Mesenchymal stem cell (in vitro differentiated cells and primary cell): ENCODE data around the gene EXOC6B.

Source experiments
- DNase-seq: peaks from one replicate; pipeline ENCODE4 v3.0.0-alpha.2; 2013
- H2AFZ ChIP-seq: one replicate; pipeline ENCODE4 v1.6.1; 2013; ENCODE audit warnings: low read depth, mild to moderate bottlenecking, control low read depth, inconsistent platforms, low read length, moderate library complexity
- H2AK5ac ChIP-seq: 2 replicates; pipeline ENCODE4 v1.6.1; 2013; ENCODE audit warnings: low read length, moderate library complexity, mild to moderate bottlenecking, inconsistent platforms; ENCODE audit not compliant: severe bottlenecking
- H2BK120ac ChIP-seq: one replicate; pipeline ENCODE4 v1.6.1; 2013; ENCODE audit warnings: low read depth, mild to moderate bottlenecking, inconsistent platforms, low read length, moderate library complexity
- H2BK12ac ChIP-seq, 2 experiments: one replicate each; pipeline ENCODE4 v1.6.1; 2013; ENCODE audit warnings: inconsistent platforms in 2 of 2, low read length in 2 of 2, mild to moderate bottlenecking in 2 of 2, moderate library complexity in 2 of 2, control low read depth in 1 of 2
- H2BK15ac ChIP-seq: one replicate; pipeline ENCODE4 v1.6.1; 2013; ENCODE audit warnings: mild to moderate bottlenecking, low read depth, inconsistent platforms; ENCODE audit not compliant: poor library complexity, severe bottlenecking
- H2BK5ac ChIP-seq: 2 replicates; pipeline ENCODE4 v1.6.1; 2013; ENCODE audit warnings: low read depth, mild to moderate bottlenecking, low read length, control low read depth, inconsistent platforms; ENCODE audit not compliant: poor library complexity, severe bottlenecking
- H3K14ac ChIP-seq, 2 experiments: one replicate each; pipeline ENCODE4 v1.6.1; 2013; ENCODE audit warnings: inconsistent platforms in 2 of 2, low read length in 2 of 2, control low read depth in 1 of 2, mild to moderate bottlenecking in 1 of 2, moderate library complexity in 1 of 2
- H3K18ac ChIP-seq, 2 experiments: one replicate each; pipeline ENCODE4 v1.6.1; 2013; ENCODE audit warnings: inconsistent platforms in 2 of 2, low read length in 2 of 2, control low read depth in 1 of 2, low read depth in 1 of 2, mild to moderate bottlenecking in 1 of 2
- H3K23ac ChIP-seq, 2 experiments: one replicate each; pipeline ENCODE4 v1.6.1; 2013; ENCODE audit warnings: inconsistent platforms in 2 of 2, low read length in 2 of 2, mild to moderate bottlenecking in 2 of 2, moderate library complexity in 2 of 2, control low read depth in 1 of 2
- H3K27ac ChIP-seq: 2 replicates; pipeline ENCODE4 v1.5.1; 2013; ENCODE audit warnings: mild to moderate bottlenecking, moderate library complexity, low read length, control low read depth, inconsistent platforms; ENCODE audit not compliant: poor library complexity, severe bottlenecking
- H3K27me3 ChIP-seq, 2 experiments: 2 replicates each; pipeline versions ENCODE4 v1.6.1 to v1.7.0; 2013; ENCODE audit warnings: low read length in 2 of 2, mild to moderate bottlenecking in 2 of 2, moderate library complexity in 2 of 2, control low read depth in 1 of 2, inconsistent platforms in 1 of 2; ENCODE audit not compliant: control insufficient read depth in 1 of 2, insufficient read depth in 1 of 2
- H3K36me3 ChIP-seq, 2 experiments: 2 replicates each; pipeline versions ENCODE4 v1.6.1 to v1.7.0; 2013; ENCODE audit warnings: low read length in 2 of 2, control low read depth in 1 of 2, inconsistent platforms in 1 of 2, low read depth in 1 of 2, mild to moderate bottlenecking in 1 of 2; ENCODE audit not compliant: insufficient read depth in 2 of 2, control insufficient read depth in 1 of 2
- H3K4ac ChIP-seq, 2 experiments: one replicate each; pipeline ENCODE4 v1.6.1; 2013; ENCODE audit warnings: inconsistent platforms in 2 of 2, low read length in 2 of 2, mild to moderate bottlenecking in 2 of 2, moderate library complexity in 2 of 2, control low read depth in 1 of 2, low read depth in 1 of 2
- H3K4me1 ChIP-seq: 2 replicates; pipeline ENCODE4 v1.6.1; 2013; ENCODE audit warnings: low read depth, low read length, control low read depth; ENCODE audit not compliant: control insufficient read depth, insufficient read depth
- H3K4me2 ChIP-seq: 2 replicates; pipeline ENCODE4 v1.6.1; 2013; ENCODE audit warnings: low read length, mild to moderate bottlenecking, inconsistent platforms; ENCODE audit not compliant: poor library complexity, severe bottlenecking
- H3K4me3 ChIP-seq, 2 experiments: 2 replicates each; pipeline versions ENCODE4 v1.5.1 to v1.7.0; 2013; ENCODE audit warnings: low read length in 2 of 2, mild to moderate bottlenecking in 2 of 2, control low read depth in 1 of 2, low read depth in 1 of 2; ENCODE audit not compliant: insufficient read depth in 1 of 2
- H3K79me1 ChIP-seq: replicated peaks from 2 replicates; pipeline ENCODE4 v1.6.1; 2013; ENCODE audit warnings: mild to moderate bottlenecking, control low read depth, low read length, inconsistent platforms; ENCODE audit not compliant: poor library complexity, severe bottlenecking
- H3K9ac ChIP-seq: 2 replicates; pipeline ENCODE4 v1.7.0; 2013; ENCODE audit warnings: mild to moderate bottlenecking, low read length, moderate library complexity
- H3K9me3 ChIP-seq: 2 replicates; pipeline ENCODE4 v1.7.0; 2013; ENCODE audit warnings: mild to moderate bottlenecking, low read length; ENCODE audit not compliant: control insufficient read depth
- H4K8ac ChIP-seq: one replicate; pipeline ENCODE4 v1.6.1; 2013; ENCODE audit warnings: inconsistent platforms, mild to moderate bottlenecking, low read length, moderate library complexity
- H4K91ac ChIP-seq: one replicate; pipeline ENCODE4 v1.6.1; 2013; ENCODE audit warnings: mild to moderate bottlenecking, low read length, inconsistent platforms
- WGBS: methylation state at CpG from one replicate; pipeline ENCODE4 v1.1.7; 2013; ENCODE audit warnings: mixed read lengths; 5-methylcytosine and 5-hydroxymethylcytosine counted together

Gene EXOC6B

GRCh38 chr2:72524071-72524470 lies 301.8 kb downstream of the EXOC6B start:
- Histone ChIP-seq H3K4me2 (no peak overlapping the region), H2BK5ac (no peak overlapping the region), H2BK120ac (no peak overlapping the region), H2AFZ (no peak overlapping the region), H4K91ac (no peak overlapping the region), H3K36me3 (no peaks in the 10 kb centered on the region), H2BK12ac (no peak overlapping the region), H3K4me1 (no peaks in the 10 kb centered on the region), H3K9ac (no peak overlapping the region), H3K79me1 (peaks cover 5% of the 10 kb centered on the region), H4K8ac (no peak overlapping the region), H3K23ac (no peak overlapping the region), H3K4me3 (no peak overlapping the region), H3K27me3 (no peaks in the 10 kb centered on the region), H3K14ac (no peak overlapping the region), H2BK15ac (no peak overlapping the region), H3K18ac (no peak overlapping the region), H3K27ac (no peak overlapping the region), H3K9me3 (no peaks in the 10 kb centered on the region), H3K4ac (no peak overlapping the region), H2AK5ac (no peak overlapping the region)
- WGBS = 100% methylated on average over 1 of the region's 2 CpGs
- DNase-seq = no peak

- Histone ChIP-seq H2AFZ (no peak overlapping the region), H3K27ac (no peak overlapping the region), H3K14ac (no peak overlapping the region), H2BK12ac (no peak overlapping the region), H3K36me3 (peaks cover 0 to 5% of the 10 kb centered on the region in 2 experiments), H3K23ac (no peak overlapping the region), H2AK5ac (no peak overlapping the region), H3K18ac (no peak overlapping the region), H4K91ac (no peak overlapping the region), H3K4ac (no peak overlapping the region), H3K4me3 (no peak overlapping the region), H3K9me3 (no peaks in the 10 kb centered on the region), H2BK120ac (no peak overlapping the region), H2BK15ac (no peak overlapping the region), H3K4me2 (no peak overlapping the region), H2BK5ac (no peak overlapping the region), H3K4me1 (no peaks in the 10 kb centered on the region), H3K27me3 (no peaks in the 10 kb centered on the region), H4K8ac (no peak overlapping the region), H3K79me1 (peaks cover 2% of the 10 kb centered on the region), H3K9ac (no peak overlapping the region)
- WGBS = 83% methylated on average over 3 of the region's 3 CpGs
- no peak for DNase-seq
Measured at GRCh38 chr2:72515696-72516095, 310.1 kb downstream of the EXOC6B start.

GRCh38 chr2:72513011-72513410 lies 312.8 kb downstream of the EXOC6B start:
- Histone ChIP-seq H4K91ac (no peak overlapping the region), H2BK5ac (no peak overlapping the region), H3K4me3 (no peak overlapping the region), H3K27ac (no peak overlapping the region), H2BK15ac (no peak overlapping the region), H3K18ac (no peak overlapping the region), H2AFZ (no peak overlapping the region), H3K9ac (no peak overlapping the region), H2BK120ac (no peak overlapping the region), H3K14ac (no peak overlapping the region), H3K9me3 (no peaks in the 10 kb centered on the region), H3K4ac (no peak overlapping the region), H3K79me1 (peaks cover 2% of the 10 kb centered on the region), H3K4me2 (no peak overlapping the region), H3K36me3 (peaks cover 0 to 5% of the 10 kb centered on the region in 2 experiments), H2BK12ac (no peak overlapping the region), H4K8ac (no peak overlapping the region), H3K27me3 (no peaks in the 10 kb centered on the region), H2AK5ac (no peak overlapping the region), H3K23ac (no peak overlapping the region), H3K4me1 (no peaks in the 10 kb centered on the region)
- DNase-seq = no peak
- 100% methylated on average over 2 of the region's 3 CpGs for WGBS

GRCh38 chr2:72512376-72512775 lies 313.5 kb downstream of the EXOC6B start:
- Histone ChIP-seq H3K23ac (no peak overlapping the region), H3K4me2 (no peak overlapping the region), H3K4me3 (no peak overlapping the region), H3K14ac (no peak overlapping the region), H2AK5ac (no peak overlapping the region), H2BK12ac (no peak overlapping the region), H4K8ac (no peak overlapping the region), H3K9ac (no peak overlapping the region), H3K4me1 (no peaks in the 10 kb centered on the region), H3K27ac (no peak overlapping the region), H3K36me3 (peaks cover 0 to 5% of the 10 kb centered on the region in 2 experiments), H2BK120ac (no peak overlapping the region), H3K18ac (no peak overlapping the region), H2BK5ac (no peak overlapping the region), H3K79me1 (peaks cover 2% of the 10 kb centered on the region), H3K27me3 (no peaks in the 10 kb centered on the region), H3K4ac (no peak overlapping the region), H3K9me3 (no peaks in the 10 kb centered on the region), H2AFZ (no peak overlapping the region), H4K91ac (no peak overlapping the region), H2BK15ac (no peak overlapping the region)
- WGBS = no CpG with 5 or more reads among the region's 1 CpG
- DNase-seq = no peak
